ENCODE measurements around the gene INA.

DNA sequence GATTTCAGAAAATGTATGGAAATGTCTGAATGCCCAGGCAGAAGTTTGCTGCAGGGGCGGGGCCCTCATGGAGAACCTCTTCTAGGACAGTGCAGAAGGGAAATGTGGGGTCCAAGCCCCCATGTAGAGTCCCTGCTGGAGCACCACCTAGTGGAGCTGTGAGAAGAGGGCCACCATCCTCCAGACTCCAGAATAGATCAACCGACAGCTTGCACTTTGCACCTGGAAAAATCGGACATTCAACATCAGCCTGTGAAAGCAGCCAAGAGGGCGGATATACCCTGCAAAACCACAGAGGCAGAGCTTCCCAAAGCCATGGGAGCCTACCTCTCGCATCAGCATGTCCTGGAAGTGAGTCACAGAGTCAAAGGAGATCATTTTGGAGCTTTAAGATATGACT is 16.9 kb upstream of the INA start:
- TF ChIP-seq, protein P1, sequence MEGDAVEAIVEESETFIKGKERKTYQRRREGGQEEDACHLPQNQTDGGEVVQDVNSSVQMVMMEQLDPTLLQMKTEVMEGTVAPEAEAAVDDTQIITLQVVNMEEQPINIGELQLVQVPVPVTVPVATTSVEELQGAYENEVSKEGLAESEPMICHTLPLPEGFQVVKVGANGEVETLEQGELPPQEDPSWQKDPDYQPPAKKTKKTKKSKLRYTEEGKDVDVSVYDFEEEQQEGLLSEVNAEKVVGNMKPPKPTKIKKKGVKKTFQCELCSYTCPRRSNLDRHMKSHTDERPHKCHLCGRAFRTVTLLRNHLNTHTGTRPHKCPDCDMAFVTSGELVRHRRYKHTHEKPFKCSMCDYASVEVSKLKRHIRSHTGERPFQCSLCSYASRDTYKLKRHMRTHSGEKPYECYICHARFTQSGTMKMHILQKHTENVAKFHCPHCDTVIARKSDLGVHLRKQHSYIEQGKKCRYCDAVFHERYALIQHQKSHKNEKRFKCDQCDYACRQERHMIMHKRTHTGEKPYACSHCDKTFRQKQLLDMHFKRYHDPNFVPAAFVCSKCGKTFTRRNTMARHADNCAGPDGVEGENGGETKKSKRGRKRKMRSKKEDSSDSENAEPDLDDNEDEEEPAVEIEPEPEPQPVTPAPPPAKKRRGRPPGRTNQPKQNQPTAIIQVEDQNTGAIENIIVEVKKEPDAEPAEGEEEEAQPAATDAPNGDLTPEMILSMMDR (IDR thresholded peaks at IDR 0.05 in 4 of 5, conservative IDR thresholded peaks at IDR 0.05 in 1 of 5) = no peak
- no peak for TF ChIP-seq POLR2A (IDR thresholded peaks at IDR 0.05)
